ENCODE measurements around the gene OPCML.

GRCh38 chr11:132971351-132971750, 561.0 kb downstream of the OPCML start:
- no peak for TF ChIP-seq EZH2 (IDR thresholded peaks at IDR 0.05; ENCODE audit: low read length, missing control alignments)
- TF ChIP-seq, protein P1, sequence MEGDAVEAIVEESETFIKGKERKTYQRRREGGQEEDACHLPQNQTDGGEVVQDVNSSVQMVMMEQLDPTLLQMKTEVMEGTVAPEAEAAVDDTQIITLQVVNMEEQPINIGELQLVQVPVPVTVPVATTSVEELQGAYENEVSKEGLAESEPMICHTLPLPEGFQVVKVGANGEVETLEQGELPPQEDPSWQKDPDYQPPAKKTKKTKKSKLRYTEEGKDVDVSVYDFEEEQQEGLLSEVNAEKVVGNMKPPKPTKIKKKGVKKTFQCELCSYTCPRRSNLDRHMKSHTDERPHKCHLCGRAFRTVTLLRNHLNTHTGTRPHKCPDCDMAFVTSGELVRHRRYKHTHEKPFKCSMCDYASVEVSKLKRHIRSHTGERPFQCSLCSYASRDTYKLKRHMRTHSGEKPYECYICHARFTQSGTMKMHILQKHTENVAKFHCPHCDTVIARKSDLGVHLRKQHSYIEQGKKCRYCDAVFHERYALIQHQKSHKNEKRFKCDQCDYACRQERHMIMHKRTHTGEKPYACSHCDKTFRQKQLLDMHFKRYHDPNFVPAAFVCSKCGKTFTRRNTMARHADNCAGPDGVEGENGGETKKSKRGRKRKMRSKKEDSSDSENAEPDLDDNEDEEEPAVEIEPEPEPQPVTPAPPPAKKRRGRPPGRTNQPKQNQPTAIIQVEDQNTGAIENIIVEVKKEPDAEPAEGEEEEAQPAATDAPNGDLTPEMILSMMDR (conservative IDR thresholded peaks at IDR 0.05 in 1 of 2, IDR thresholded peaks at IDR 0.05 in 1 of 2; ENCODE audit: low read depth in 1 of 2, low read length in 2 of 2), result no peak
